ENCODE data around the gene IP6K1.
"Not testable (repeated sequence)": the region's sequence is repeated elsewhere in the genome, so short reads cannot be mapped to it uniquely, and the experiment has no call there.

IP6K1 gene

GRCh38 chr3:49685846-49686245 lies 100.5 kb downstream of the IP6K1 start:
- DNase-seq = not testable (repeated sequence)

GRCh38 chr3:49685103-49685502 lies 101.2 kb downstream of the IP6K1 start:
- not testable (repeated sequence) for DNase-seq

GRCh38 chr3:49684453-49684852 lies 101.9 kb downstream of the IP6K1 start:
- not testable (repeated sequence) for DNase-seq

GRCh38 chr3:49683162-49683561 lies 103.2 kb downstream of the IP6K1 start:
- no peak for DNase-seq

DNA sequence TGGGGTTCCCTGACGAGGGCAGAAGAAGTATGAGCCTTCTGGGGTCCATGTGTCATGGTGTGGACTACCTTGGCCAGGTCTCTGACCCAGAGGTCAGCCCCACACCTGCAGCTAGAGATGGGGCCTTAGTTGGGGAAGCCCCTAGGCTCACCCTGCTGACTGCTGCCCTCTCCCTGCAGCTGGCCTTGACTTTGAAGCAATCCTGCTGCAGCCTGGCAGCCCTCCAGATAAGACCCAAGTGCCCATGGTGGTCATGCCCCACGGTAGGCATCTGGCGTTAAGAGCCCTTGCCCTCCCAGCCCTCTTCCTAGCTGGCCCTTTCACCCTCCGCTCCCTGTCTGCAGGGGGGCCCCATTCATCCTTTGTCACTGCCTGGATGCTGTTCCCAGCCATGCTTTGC lies 104.8 kb downstream of the IP6K1 start:
- no peak for DNase-seq

DNA sequence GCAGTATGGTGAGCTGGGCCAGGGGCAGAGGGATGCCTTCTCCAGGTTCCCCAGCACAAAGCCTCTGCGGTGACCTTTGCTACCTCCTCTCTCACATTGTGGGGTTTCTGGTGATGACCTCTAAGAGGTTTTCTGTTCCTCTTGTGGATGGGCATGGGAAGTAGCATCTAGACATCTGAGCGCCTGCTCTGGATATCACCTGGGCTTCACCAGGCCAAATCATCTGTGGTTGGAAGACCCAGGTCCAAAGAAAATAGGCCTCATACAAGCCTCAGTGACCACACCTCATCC lies 105.2 kb downstream of the IP6K1 start:
- no peak for DNase-seq

DNA sequence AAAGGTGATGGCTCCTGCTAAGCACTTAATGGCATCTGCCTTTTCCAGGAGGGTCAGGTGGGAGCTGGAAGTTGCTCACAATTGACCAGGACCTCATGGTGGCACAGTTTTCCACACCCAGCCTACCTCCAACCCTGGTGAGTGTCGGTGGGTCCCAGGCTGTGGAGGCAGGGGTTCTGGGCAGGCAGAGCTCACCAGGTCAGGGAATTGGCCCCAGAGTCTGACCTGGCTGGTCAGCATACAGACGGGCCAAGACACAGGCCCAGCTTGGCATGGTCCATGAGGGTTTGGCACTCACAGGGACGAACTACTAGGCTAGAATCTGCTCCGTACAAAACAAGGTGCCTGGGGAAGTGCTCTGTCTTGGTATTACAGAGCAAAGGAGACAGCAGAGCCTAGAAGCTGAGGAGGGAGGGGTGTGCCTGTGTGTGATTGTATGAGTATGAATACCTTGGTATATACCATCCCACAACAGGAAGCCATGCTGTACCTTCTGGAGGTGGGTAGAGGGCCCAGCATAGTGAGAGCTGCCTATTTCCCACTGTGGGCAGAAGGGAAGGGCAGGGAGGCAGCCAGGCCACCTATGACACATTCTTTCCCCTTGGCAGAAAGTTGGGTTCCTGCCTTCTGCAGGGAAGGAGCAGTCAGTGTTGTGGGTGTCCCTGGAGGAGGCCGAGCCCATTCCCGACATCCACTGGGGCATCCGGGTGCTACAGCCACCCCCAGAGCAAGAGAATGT lies 105.7 kb downstream of the IP6K1 start:
- DNase-seq = no peak

DNA sequence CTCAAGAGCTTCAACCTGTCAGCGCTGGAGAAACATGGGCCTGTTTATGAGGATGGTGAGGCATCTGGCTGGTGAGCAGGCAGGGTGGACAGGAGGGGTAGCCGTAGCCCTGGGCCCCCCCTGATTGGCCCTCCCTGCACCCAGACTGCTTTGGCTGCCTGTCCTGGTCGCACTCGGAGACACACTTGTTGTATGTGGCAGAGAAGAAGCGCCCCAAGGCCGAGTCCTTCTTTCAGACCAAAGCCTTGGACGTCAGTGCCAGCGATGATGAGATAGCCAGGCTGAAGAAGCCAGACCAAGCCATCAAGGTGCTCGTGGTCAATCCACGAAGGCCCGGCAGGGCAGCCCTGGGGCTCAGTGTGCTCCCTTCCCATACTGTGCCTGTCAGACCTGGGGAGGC lies 110.4 kb downstream of the IP6K1 start:
- no peak for DNase-seq

DNA sequence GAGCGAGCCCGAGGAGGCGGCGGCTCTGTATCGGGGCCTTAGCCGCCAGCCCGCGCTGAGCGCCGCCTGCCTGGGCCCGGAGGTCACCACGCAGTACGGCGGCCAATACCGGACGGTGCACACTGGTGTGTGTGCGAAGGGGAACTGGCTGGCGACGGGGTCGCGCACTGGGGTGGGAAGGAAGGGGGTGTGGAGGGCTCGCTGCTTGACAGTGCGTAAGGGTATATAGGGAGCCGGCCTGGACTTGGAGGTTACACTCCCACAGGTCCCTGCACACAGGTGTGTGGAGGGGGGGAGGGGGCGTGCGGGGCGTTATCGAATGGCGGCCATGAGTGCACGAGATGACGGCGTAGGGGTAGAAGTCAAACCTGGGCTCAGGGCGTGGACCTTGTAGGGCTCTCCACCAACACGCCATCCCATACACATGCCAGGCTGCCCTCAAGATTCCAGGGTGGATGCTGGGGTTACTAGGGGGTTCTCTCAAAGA lies 111.8 kb downstream of the IP6K1 start:
- no peak for DNase-seq

Data from NCI-H2171 (cell line).